Mucosa of rectum (tissue), 2 donors: ENCODE measurements around the gene KTI12.
"Not testable (repeated sequence)": the region's sequence is repeated elsewhere in the genome, so short reads cannot be mapped to it uniquely, and the experiment has no call there.

Experiments used
- H3K27ac ChIP-seq, 2 donors: one replicate each; pipeline ENCODE4 v1.7.0; 2013; ENCODE audit warnings: inconsistent platforms in 2 of 2, low read depth in 2 of 2, low read length in 2 of 2
- H3K27me3 ChIP-seq, 2 donors: one replicate each; pipeline ENCODE4 v1.7.0; 2013; ENCODE audit warnings: low read length in 2 of 2; ENCODE audit not compliant: control insufficient read depth in 2 of 2, insufficient read depth in 2 of 2
- H3K36me3 ChIP-seq, 2 donors: one replicate each; pipeline ENCODE4 v1.7.0; 2013; ENCODE audit warnings: low read length in 2 of 2; ENCODE audit not compliant: control insufficient read depth in 2 of 2, insufficient read depth in 2 of 2
- H3K4me1 ChIP-seq, 2 donors: one replicate each; pipeline ENCODE4 v1.7.0; 2013; ENCODE audit warnings: low read length in 2 of 2, mild to moderate bottlenecking in 1 of 2; ENCODE audit not compliant: control insufficient read depth in 2 of 2, insufficient read depth in 2 of 2
- H3K4me3 ChIP-seq, 2 donors: one replicate each; pipeline ENCODE4 v1.7.0; 2013; ENCODE audit warnings: low read length in 2 of 2
- H3K9ac ChIP-seq, 2 donors: one replicate each; pipeline ENCODE4 v1.7.0; 2013; ENCODE audit warnings: low read length in 2 of 2, low read depth in 1 of 2, mild to moderate bottlenecking in 1 of 2
- H3K9me3 ChIP-seq, 2 donors: one replicate each; pipeline ENCODE4 v1.7.0; 2013; ENCODE audit warnings: low read length in 2 of 2; ENCODE audit not compliant: control insufficient read depth in 2 of 2
- donor health status: healthy.
- donor health status: Normal muscosa, but diverticular disease.

Gene KTI12

DNA sequence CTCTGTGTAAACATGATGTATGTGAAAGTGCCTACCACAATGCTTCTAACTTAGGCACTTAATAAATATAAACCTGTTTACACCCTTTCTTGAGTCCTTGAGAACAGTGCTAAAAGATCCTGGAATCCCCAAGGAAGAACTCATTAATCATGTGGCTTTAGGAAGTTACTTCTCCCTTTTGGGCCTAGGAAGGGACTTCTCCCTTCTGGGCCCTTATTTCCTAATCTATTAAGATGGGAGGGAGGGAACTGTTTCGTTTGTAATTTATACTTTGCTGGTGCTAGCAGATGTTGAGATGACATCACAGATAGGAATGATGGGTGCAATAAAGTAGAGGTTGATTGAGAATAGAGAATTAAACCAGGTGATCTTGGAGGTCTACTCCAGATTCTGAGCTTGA is 23.6 kb upstream of the KTI12 start:
- Histone ChIP-seq H3K9ac (peak overlapping the region; percentile 80 to 97), H3K4me1 (peaks cover 16 to 26% of the 10 kb centered on the region in 2 donors)

DNA sequence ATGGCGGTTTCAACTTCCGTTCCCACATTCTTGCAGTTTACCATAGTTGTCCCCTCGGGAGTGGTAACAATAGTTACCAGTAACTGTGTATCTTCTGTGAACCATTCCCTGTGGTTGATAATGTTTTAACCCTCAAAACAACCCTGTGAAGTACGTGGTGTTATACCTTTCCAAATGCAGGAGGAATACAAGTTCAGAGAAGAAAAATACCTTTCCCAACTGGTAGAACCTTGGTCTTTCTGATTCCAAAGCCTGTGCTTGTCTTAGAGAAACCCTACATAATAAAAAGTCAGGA is 23.3 kb upstream of the KTI12 start:
- Histone ChIP-seq H3K27me3 (no peaks in the 10 kb centered on the region), H3K4me1 (peaks cover 16 to 26% of the 10 kb centered on the region in 2 donors), H3K27ac (peak overlapping the region; percentile 84 to 93), H3K9ac (peak overlapping the region; percentile 80 to 97), H3K4me3 (peak overlapping the region; percentile 92 to 98), H3K9me3 (no peaks in the 10 kb centered on the region), H3K36me3 (peaks cover 18 to 24% of the 10 kb centered on the region in 2 donors)

More for the DNA sequence above, 23.6 kb upstream of the KTI12 start:
- Histone ChIP-seq H3K27ac (no peak overlapping the region), H3K27me3 (no peaks in the 10 kb centered on the region), H3K4me3 (peak overlapping the region; percentile 92 to 98), H3K9me3 (no peaks in the 10 kb centered on the region), H3K36me3 (peaks cover 18 to 21% of the 10 kb centered on the region in 2 donors)

DNA sequence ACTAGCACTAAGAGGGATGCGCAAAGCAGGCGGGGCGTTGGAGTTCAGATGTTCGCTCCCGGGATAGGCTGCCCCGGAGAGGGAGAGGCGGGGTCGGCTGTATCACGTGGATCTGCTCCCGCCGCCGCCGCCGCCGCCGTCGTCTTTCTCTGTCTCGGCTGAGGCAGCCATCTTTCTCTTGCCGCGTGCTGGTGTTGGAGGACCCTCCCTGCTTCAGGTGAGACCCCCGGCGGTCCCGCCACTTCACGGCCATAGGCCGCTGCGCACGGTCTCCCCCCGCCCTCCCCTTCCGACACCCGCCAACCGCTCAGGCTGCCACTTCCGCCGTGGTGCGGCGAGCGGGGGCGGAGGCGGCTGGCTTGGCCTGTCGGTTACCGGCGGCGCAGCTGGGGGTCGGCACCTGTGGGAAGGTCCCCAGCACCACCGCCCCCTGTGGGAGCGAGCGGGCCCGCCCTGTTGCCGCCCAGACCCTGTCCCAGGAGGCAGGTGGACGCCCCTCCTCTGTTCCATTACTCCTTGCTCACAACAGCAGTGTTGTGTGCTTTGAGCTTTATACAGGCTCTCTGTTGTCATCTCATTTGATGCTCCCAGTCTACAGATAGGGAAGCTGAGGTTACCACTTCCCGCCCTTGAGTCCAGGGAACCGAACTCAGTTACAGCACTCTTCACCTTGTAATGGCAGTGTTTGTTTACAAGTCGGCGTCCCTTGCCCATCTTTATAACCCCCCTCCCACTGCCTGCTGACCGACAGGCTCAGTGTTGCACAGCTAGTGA is 22.7 kb upstream of the KTI12 start, which contains the start of gene BTF3L4:
BTF3L4 (plus strand) TSS at position 133 of the 774 bp plus-strand sequence. CDS start 3,553 bp downstream, outside the sequence.
- peaks cover 16 to 26% of the 10 kb centered on the region in 2 donors for H3K4me1 ChIP-seq
- peak within 1 kb of the TSS; percentile 92 to 93 for H3K27ac ChIP-seq
- H3K9ac ChIP-seq = peak within 1 kb of the TSS; percentile 80 to 97
- H3K4me3 ChIP-seq = peak within 1 kb of the TSS; percentile 92 to 98
- no peaks in the 10 kb centered on the region for H3K9me3 ChIP-seq
- no peaks in the 10 kb centered on the region for H3K27me3 ChIP-seq
- peaks cover 18 to 23% of the 10 kb centered on the region in 2 donors for H3K36me3 ChIP-seq

- Histone ChIP-seq H3K4me3 (peak overlapping the region; percentile 92 to 98), H3K9me3 (no peaks in the 10 kb centered on the region), H3K9ac (peak overlapping the region; percentile 79 to 97), H3K36me3 (peaks cover 17 to 18% of the 10 kb centered on the region in 2 donors), H3K27me3 (no peaks in the 10 kb centered on the region), H3K4me1 (peaks cover 16 to 26% of the 10 kb centered on the region in 2 donors), H3K27ac (peak overlapping the region; percentile 92 to 93)
These were observed 22.2 kb upstream of the KTI12 start for GRCh38 chr1:52055866-52056162.

DNA sequence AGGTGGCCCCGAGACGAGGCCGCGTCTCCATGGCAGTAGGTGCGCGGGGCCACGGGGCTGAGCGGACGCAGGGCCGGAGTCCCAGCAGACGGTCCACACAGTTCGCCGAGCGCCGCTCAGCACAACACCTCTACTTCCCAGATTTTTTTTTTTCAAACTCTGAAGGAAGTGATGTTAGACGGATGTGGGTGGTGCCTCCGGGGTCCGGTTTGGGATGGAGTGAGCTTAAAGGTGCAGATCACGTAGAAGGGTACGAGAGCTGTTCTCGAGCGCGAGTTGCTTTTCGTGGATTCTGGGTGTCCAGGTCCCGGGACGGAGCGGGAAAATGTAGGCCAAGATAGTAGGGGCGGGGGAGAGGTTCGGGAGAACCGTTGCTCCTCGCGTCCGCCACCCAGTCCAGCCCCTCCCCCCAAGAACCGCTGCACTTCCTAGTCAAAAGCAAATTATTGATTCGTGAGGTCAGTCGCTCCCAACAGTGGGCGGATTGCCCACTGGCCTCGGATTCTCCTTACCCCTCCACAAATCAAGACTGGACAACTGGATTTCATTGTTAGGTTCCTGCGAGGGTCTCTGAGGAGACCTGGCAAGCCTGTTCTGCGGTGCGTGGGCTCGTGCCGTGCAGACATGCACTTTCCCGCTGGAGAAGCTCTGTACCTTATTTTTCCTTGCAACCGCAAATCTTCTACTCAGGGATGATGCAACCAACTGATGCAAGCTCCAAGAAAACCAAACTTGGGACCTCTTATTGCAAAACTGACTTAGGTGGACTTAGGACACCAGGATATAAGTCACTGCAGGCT is 21.7 kb upstream of the KTI12 start, which contains the start of gene TXNDC12:
TXNDC12 (minus strand) TSS at position 126 of the 800 bp plus-strand sequence; CDS start at position 31, 95 bp downstream.
- Histone ChIP-seq H3K9me3 (no peaks in the 10 kb centered on the region), H3K9ac (peak within 1 kb of the TSS; percentile 79 to 97)

DNA sequence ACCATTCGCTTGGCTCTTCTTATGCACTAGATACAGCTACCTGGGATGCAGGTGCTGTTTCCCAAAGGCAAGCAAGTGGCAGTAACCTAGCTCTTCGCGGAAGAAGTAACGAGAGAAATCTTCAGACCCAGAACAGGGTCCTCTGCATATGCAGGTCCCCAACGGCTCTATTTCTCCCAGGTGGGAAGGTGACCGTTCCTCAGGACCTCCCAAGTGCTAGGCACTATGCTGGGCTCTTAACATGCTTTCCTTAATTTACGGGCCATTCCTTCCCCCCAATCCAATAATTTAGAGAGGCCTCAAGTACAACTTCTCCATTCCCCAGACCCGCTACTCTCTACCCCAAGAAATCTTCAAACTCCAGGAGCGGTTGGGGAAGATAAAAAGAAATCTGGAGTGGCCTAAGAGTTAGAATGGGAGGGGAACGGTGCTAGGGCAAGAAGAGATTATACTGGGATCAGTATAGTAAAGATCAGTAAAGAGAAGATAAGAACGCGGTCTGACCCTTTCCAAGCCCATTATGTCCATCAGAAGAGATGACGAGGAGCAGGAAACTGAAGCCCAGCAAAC is 21.0 kb upstream of the KTI12 start:
- no peaks in the 10 kb centered on the region for H3K9me3 ChIP-seq
- peak overlapping the region; percentile 92 to 93 for H3K27ac ChIP-seq
- H3K4me1 ChIP-seq = peaks cover 16 to 26% of the 10 kb centered on the region in 2 donors
- H3K36me3 ChIP-seq = peaks cover 5 to 7% of the 10 kb centered on the region in 2 donors
- no peaks in the 10 kb centered on the region for H3K27me3 ChIP-seq
- peak overlapping the region; percentile 92 to 98 for H3K4me3 ChIP-seq
- peak overlapping the region; percentile 79 to 97 for H3K9ac ChIP-seq

More for the DNA sequence above, 21.7 kb upstream of the KTI12 start, which contains the start of gene TXNDC12:
- Histone ChIP-seq H3K27me3 (no peaks in the 10 kb centered on the region), H3K36me3 (peaks cover 12 to 14% of the 10 kb centered on the region in 2 donors), H3K27ac (peak within 1 kb of the TSS; percentile 92 to 93), H3K4me3 (peak within 1 kb of the TSS; percentile 92 to 98), H3K4me1 (peaks cover 16 to 26% of the 10 kb centered on the region in 2 donors)

DNA sequence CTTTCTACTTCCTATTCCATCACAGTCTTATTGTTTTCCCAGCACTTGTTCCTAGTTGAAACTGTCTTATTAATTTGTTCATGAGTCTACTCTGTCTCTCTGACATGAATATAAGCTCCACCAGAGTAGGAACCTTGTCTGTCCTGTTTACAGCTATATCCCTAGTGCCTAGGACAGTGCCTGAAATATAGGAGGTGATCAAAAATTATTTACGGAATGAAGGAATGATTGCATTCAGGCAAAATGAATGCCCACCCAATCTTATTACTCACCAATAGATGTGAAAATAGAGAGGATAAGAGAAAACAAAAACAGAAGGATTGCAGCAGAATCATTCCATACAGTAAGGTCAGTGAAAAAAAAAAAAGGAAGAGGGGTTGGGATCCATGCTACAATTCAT is 20.3 kb upstream of the KTI12 start:
- Histone ChIP-seq H3K9me3 (no peaks in the 10 kb centered on the region), H3K27ac (no peak overlapping the region), H3K4me3 (peak overlapping the region in 1 of 2 donors; percentile 98), H3K4me1 (peaks cover 16 to 26% of the 10 kb centered on the region in 2 donors), H3K36me3 (peaks cover 4 to 5% of the 10 kb centered on the region in 2 donors), H3K27me3 (no peaks in the 10 kb centered on the region), H3K9ac (peak overlapping the region in 1 of 2 donors; percentile 38)

GRCh38 chr1:52049337-52049736 is 15.7 kb upstream of the KTI12 start:
- not testable (repeated sequence) for H3K27ac ChIP-seq, H3K4me3 ChIP-seq, H3K4me1 ChIP-seq, H3K9ac ChIP-seq, H3K27me3 ChIP-seq, H3K9me3 ChIP-seq, H3K36me3 ChIP-seq

DNA sequence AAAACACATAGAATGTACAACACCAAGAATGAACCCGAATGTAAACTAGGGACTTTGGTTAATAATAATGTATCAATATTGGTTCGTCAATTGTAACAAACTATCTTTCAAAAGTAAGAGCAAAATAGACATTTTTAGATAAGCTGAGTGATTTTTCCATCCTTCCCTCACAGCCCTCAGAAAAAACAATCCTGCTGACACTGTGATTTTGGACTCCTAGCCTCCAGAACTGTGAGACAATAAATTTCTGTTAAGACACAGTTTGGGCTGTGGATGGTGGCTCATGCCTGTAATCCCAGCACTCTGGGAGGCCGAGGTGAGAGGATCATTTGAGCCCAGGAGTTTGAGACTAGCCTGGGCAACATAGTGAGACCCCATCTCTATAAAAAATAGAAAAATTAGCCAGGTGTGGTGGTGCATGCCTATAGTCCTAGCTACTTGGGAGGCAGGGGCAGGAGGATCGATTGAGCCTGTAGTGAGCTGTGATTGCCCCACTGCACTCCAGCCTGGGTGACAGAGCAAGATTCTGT is 12.1 kb upstream of the KTI12 start:
- H3K27me3 ChIP-seq, H3K4me1 ChIP-seq, H3K27ac ChIP-seq, H3K9ac ChIP-seq, H3K9me3 ChIP-seq, H3K4me3 ChIP-seq: not testable (repeated sequence)
- H3K36me3 ChIP-seq = peaks cover 0 to 11% of the 10 kb centered on the region in 2 donors
